ENCODE results near the gene PTCD3.

DNA sequence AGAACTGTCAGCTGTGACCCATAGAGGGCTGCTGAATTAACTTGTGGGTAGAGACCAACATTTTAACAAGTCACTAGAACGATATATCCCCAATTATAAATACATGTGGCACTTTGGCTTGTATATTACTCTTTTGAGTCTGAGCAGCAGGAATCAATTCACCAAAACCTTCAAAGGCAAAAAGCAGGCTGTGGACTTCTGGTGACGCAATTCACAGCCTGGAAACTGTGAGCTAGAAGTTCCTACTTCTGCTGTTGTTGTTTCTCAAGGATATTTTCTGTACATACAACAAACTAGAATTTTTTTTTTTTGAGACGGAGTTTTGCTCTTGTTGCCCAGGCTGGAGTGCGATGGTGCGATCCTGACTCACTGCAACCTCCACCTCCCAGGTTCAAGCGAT is 37.3 kb downstream of the PTCD3 start:
- TF ChIP-seq, protein P1, sequence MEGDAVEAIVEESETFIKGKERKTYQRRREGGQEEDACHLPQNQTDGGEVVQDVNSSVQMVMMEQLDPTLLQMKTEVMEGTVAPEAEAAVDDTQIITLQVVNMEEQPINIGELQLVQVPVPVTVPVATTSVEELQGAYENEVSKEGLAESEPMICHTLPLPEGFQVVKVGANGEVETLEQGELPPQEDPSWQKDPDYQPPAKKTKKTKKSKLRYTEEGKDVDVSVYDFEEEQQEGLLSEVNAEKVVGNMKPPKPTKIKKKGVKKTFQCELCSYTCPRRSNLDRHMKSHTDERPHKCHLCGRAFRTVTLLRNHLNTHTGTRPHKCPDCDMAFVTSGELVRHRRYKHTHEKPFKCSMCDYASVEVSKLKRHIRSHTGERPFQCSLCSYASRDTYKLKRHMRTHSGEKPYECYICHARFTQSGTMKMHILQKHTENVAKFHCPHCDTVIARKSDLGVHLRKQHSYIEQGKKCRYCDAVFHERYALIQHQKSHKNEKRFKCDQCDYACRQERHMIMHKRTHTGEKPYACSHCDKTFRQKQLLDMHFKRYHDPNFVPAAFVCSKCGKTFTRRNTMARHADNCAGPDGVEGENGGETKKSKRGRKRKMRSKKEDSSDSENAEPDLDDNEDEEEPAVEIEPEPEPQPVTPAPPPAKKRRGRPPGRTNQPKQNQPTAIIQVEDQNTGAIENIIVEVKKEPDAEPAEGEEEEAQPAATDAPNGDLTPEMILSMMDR (IDR thresholded peaks at IDR 0.05), result no peak
- TF ChIP-seq MEF2A (IDR thresholded peaks at IDR 0.05; ENCODE audit: borderline replicate concordance, low read depth), result no peak
- no peak for TF ChIP-seq MXI1 (IDR thresholded peaks at IDR 0.05; ENCODE audit: low read depth, low read length)
- TF ChIP-seq, protein P2, sequence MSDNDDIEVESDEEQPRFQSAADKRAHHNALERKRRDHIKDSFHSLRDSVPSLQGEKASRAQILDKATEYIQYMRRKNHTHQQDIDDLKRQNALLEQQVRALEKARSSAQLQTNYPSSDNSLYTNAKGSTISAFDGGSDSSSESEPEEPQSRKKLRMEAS (IDR thresholded peaks at IDR 0.05; ENCODE audit: low read depth), result no peak
- TF ChIP-seq, protein P3, sequence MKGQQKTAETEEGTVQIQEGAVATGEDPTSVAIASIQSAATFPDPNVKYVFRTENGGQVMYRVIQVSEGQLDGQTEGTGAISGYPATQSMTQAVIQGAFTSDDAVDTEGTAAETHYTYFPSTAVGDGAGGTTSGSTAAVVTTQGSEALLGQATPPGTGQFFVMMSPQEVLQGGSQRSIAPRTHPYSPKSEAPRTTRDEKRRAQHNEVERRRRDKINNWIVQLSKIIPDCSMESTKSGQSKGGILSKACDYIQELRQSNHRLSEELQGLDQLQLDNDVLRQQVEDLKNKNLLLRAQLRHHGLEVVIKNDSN (IDR thresholded peaks at IDR 0.05; ENCODE audit: borderline replicate concordance, low read depth), result no peak
- TF ChIP-seq NFIC (IDR thresholded peaks at IDR 0.05; ENCODE audit: borderline replicate concordance), result no peak
- no peak for TF ChIP-seq POLR2AphosphoS5 (IDR thresholded peaks at IDR 0.05; ENCODE audit: low read depth, low read length)
- TF ChIP-seq, protein P4, sequence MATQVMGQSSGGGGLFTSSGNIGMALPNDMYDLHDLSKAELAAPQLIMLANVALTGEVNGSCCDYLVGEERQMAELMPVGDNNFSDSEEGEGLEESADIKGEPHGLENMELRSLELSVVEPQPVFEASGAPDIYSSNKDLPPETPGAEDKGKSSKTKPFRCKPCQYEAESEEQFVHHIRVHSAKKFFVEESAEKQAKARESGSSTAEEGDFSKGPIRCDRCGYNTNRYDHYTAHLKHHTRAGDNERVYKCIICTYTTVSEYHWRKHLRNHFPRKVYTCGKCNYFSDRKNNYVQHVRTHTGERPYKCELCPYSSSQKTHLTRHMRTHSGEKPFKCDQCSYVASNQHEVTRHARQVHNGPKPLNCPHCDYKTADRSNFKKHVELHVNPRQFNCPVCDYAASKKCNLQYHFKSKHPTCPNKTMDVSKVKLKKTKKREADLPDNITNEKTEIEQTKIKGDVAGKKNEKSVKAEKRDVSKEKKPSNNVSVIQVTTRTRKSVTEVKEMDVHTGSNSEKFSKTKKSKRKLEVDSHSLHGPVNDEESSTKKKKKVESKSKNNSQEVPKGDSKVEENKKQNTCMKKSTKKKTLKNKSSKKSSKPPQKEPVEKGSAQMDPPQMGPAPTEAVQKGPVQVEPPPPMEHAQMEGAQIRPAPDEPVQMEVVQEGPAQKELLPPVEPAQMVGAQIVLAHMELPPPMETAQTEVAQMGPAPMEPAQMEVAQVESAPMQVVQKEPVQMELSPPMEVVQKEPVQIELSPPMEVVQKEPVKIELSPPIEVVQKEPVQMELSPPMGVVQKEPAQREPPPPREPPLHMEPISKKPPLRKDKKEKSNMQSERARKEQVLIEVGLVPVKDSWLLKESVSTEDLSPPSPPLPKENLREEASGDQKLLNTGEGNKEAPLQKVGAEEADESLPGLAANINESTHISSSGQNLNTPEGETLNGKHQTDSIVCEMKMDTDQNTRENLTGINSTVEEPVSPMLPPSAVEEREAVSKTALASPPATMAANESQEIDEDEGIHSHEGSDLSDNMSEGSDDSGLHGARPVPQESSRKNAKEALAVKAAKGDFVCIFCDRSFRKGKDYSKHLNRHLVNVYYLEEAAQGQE (IDR thresholded peaks at IDR 0.05; ENCODE audit: low read depth, low read length), result no peak
- TF ChIP-seq RXRA (IDR thresholded peaks at IDR 0.05; ENCODE audit: borderline replicate concordance, low read depth), result no peak
